CD4-positive, alpha-beta T cell treated with Interleukin-15 for 4 hours (primary cell): Measurements from ENCODE around the gene VWA1.
"Not testable (repeated sequence)": the region's sequence is repeated elsewhere in the genome, so short reads cannot be mapped to it uniquely, and the experiment has no call there.

ENCODE experiments used
- DNase-seq: peaks from one replicate; pipeline ENCODE4 v3.0.0-alpha.2; 2020; ENCODE audit warnings: low spot score

Gene VWA1

DNA sequence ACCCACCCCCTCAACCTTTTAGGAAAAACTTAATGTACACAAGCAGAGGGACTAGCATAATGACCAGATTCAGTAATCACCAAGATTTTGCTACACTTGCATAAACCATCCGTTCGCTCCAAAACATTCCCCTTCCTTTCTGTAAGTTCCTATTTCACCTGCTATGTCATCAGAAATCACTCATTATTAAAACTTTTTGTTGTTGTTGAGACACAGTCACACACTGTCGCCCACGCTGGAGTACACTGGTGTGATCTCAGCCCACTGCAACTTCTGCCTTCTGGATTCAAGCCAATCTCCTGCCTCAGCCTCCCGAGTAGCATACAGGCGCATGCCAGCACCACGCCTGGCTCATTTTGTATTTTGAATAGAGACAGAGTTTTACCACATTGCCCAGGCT, 31.8 kb upstream of the VWA1 start:
- DNase-seq, result no peak

DNA sequence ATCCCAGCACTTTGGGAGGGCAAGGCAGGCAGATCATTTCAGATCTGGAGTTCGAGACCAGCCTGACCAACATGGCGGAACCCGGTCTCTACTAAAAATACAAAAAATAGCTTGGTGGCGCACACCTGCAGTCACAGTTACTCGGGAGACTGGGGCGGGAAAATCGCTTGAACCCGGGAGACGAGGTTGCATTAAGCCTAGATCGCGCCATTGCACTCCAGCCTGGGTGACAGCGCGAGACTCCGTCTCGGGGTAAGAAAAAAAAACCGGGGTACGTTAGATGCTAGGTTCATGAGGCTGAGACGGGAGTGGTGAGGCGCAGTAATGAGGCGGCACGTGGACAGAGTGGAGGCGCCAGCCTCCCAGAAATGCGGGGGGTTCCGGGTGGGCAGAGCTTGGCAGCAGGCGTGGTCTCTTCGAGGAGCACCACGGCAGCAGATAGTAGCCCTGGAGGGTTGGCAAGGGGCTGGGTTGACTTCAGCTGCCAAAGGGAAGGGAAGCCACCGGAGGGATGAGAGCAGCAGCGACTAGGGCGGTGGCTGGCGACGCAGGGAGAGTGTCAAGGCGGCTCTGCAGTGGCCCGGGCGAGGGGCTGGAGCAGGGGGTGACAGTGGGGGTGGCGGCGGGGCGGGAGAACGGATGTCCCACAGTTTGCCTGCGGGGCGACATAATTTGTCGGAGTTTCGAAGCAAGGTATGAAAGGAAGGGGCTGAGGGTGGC, 29.2 kb upstream of the VWA1 start:
- DNase-seq, result no peak

DNA sequence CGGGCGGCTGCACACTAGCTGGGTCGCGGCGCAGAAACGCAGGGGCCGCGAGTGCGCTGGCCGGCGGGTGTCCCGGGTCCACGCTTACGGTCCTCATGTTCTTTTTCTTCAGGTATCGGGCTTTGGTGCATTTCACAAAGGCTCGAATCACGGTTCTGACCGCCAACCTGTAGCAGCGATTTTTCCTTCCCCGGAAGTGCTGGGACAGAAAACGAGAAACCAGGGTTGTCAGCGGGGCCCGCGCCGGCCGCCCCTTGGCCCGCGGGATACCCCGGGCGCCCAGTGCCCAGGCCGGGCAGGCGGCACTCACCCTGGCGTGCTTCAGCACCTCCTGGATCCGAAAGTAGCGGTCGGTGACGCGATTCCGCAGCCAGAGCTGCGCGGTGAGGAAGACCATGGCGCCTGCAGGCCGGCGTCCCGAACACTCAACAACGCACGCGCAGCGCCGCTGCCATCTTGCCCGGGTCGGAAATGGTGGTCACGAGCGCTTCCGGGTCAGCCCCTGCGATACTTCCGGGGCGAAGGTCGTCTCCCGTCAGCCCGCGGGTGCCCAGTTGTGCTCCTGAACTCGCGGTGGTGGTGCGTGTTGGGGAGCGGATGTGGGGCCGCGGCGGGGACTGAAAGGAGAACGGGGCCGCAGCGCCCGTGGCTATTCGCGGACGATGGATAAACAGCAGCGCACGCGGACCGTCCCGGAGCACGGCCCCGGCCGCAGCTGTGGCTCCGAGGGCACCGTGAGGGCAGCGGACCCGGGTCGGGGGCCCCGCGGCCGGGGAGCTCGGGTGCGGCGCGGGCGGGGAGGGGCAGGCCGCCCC, 28.5 kb upstream of the VWA1 start, which contains the start of gene MRPL20:
Gene MRPL20 (minus strand): TSS at position 473 of the 815 bp plus-strand sequence. CDS start 76 bp downstream, at position 397.
- DNase-seq, result peak; percentile 94

DNA sequence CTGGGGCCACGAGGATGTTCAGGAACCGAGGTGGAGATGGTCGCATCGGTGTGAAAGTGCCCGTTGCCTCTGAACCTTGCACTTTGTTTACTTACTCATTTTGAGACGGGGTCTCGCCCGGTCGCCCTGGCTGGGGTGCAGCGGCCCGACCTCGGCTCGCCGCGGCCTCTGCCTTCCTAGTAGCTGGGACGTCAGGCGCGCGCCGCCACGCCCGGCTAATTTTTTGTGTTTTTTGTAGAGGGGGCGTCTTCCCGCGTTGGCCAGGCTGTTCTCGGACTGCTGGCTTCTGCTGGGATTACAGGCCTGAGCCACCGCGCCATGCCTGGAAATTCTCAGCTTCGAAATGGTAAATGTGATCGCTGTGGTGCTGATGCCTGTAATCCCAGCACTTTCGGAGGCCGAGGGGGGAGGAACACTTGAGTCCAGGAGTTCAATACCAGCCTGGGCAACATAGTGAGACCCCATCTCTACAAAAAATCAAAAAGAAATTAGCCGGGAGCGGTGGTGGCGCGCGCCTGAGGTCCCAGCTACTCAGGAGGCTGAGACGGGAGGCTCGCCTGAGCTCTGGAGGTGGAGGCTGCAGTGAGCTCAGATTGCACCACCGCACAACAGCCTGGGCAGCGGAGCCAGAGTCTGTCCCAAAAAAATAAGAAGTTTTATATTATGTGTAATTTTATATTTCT, 27.7 kb upstream of the VWA1 start:
- no peak for DNase-seq

GRCh38 chr1:1410238-1410637, 25.3 kb upstream of the VWA1 start:
- not testable (repeated sequence) for DNase-seq

DNA sequence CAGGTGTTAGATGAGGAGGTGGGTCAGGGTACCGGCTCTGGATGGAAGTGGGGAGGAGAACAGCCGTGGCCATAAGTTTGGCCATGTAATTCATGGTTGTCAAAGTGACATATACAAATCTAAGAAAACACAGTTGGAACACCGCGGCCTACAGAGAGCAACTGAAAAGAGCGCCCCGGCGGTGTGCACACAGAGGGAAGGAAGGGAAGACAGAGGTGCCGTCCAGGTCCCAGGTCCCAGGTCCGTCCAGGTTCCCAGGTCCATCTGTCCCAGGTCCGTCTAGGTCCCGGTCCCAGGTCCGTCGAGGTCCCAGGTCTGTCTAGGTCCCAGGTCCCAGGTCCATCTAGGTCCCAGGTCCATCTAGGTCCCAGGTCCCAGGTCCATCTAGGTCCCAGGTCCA, 23.9 kb upstream of the VWA1 start:
- no peak for DNase-seq

DNA sequence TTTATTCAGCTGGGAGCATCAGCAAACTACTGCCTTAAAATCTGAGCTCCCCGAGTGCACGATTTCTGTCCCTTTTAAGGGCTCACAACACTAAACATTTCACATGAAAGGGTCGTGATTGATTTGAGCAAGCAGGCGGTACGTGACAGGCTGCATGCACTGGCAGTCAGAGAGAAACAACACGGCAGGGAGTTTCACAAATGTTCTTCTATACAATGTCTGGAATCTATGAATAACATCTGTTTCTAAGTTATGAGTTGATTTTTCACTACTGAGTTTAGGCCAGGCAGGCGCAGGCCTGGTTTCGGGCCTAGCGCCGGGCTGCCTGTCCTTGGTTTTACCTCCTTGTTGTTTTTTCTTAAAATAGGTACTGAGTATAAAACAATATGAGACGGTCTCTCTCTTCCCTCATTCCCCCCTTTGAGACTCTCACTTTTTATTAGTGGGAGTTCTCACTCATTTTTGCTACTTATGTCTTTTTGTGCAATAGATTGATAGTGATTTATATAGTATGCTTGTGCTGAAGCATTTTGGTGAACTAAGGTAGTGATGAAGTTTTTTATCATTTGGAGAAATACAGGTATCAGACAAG, 23.1 kb upstream of the VWA1 start:
- DNase-seq, result not testable (repeated sequence)

- DNase-seq, result no peak
Observed at GRCh38 chr1:1415751-1416150, 19.7 kb upstream of the VWA1 start.

- not testable (repeated sequence) for DNase-seq
Observed at GRCh38 chr1:1417396-1417795, 18.1 kb upstream of the VWA1 start.

- DNase-seq, result not testable (repeated sequence)
Observed at GRCh38 chr1:1417825-1418463, 17.5 kb upstream of the VWA1 start.

DNA sequence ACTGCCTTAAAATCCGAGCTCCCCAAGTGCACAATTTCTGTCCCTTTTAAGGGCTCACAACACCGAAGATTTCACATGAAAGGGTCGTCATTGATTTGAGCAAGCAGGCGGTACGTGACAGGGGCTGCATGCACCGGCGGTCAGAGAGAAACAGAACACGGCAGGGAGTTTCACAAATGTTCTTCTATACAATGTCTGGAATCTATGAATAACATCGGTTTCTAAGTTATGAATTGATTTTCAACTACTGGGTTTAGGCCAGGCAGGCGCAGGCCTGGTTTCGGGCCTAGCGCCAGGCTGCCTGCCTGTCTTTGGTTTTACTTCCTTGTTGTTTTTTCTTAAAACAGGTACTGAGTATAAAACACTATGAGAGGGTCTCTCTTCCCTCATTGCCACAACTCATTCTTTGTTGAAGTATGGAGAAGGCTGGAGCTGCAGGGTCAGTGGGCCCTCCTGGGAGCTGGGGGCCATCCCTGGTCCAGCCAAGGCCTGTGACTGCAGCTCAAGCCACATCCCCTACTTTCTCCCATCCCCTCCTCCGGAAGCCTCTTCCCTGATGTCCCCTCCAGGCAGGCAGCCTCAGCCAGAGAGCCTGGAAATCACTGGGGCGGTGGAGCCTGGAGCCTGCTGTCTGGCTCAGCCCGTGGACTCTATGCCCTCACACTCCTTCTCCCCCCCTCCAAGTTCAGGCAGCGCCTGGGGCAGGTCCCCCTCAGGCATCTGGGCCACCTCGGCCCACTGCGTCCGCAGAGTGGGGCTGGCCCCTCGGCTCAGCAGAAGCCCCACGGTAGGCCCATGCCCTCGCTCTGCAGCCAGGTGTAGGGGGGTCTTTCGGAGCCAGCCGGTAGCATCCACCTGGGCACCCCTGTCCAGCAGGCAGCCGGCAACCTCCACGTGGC, 16.8 kb upstream of the VWA1 start:
- no peak for DNase-seq

DNA sequence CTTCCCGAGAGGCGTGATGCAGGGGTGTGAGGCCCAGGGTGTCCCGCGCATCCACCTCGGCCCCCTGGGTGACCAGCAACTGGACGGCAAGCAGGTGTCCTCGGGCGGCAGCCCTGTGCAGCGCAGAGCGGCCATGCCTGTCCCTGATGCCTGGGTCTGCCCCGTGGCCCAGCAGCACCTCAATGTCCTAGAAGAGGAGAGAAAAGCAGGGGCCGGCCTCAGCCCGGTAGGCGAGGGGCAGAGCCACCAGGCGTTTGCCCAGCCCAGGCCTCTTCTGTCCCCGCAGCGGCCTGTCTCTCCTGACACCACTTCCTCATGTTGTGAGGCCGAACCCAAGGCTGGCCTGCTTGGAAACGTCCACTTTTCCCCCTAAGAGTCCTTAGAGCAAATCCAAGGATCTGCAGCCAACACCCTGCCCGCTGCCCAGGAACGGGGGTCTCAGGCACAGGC, 16.1 kb upstream of the VWA1 start:
- DNase-seq, result no peak

DNA sequence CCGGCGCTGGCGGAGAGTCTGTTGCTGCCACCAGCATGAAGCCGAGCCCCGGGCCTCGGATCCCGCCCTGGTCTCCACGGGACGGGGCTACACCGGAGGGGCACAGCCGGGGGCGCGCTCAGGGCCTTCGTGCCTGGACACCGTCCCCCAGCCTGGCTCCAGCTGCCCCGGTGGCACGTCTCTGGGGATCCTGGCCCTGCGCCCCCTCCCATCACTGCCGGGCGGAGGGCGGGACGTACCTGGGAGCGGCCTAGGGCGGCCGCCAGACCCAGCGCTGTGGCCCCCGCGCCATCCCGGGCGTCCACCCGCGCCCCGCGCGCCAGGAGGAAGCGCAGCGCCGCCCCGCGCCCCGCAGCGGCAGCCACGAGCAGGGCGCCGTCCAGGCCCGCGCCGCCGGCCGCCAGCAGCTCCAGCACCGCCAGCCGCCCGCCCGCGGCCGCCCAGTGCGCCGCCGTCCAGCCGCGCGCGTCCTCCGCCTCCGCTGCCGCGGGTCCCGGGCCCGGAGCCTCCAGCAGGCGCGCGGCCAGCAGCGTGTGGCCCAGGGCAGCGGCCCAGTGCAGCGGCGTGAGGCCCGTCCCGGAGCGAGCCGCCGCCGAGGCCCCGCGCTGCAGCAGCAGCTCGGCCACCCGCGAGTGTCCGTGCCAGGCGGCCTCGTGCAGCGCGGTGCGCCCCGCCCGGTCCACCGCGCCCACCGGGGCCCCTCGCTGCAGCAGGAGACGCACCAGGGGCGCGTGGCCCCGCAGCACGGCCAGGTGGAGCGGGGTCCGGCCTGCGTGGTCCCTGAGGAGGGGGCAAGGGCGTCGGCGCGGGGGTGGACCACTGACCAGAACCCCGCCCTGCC, 15.5 kb upstream of the VWA1 start:
- no peak for DNase-seq

DNA sequence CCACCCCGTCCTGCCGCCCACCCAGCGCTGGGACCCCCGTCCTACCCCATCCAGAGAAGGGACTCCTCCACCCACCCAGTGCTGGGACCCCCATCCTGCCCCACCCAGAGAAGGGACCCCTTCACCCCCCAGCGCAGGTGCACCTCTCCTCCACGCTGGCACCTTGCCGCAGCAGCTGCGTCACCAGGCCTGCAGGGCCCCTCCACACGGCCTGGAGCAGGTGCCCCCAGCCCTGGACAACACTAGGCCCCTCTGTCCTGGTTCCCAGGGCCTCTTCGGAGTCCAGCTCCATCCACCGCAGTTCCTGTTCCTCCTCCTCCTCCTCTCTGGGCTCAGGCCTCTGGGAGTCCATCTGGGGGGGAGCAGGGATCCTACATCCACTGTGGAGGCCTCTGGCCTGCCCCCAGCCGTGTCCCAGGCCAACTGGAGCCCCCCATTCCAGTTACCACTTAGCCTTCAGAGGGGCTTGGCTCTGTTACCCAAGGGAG, 14.8 kb upstream of the VWA1 start:
- no peak for DNase-seq

- DNase-seq, result no peak
Observed at GRCh38 chr1:1421147-1421906, 14.2 kb upstream of the VWA1 start, which contains the start of gene ANKRD65. TSS of gene ANKRD65 (minus strand) at chr1:1421276. CDS start at chr1:1421005, 271 bp downstream.

- no peak for DNase-seq
Observed at GRCh38 chr1:1421907-1422464, 13.5 kb upstream of the VWA1 start.

DNA sequence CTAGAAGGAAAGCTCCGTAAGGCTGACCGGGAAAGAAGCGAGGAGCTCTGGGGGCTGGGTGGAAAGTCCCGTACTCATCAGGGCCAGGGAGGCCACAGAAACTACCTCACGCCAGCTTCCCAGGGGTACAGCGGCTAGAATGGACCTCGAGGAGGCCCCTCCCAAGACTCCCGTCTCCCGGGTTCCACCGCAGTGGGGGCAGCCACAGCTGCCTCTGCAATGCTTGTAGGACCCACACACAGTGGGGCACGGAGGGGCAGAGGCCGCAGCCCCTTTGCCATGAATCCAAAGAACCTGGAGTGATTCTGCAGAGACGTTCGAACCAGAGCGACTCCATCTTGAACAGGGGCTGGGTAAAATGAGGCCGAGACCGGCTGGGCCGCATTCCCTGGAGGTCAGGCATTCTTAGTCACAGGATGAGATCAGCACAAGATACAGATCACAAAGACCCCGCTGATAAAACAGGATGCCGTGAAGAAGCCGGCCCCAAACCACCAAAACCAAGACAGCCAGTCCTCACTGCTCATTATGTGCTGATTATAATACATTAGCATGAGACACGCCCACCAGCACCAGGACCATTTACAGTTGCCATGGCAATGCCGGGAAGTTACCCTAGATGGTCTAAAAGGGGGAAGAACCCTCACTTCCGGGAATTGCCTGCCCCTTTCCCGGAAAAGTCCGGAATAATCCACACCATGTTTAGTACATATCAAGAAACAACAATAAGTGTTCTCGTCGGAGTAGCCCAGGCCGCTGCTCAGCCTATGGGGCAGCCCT, 12.8 kb upstream of the VWA1 start:
- no peak for DNase-seq

DNA sequence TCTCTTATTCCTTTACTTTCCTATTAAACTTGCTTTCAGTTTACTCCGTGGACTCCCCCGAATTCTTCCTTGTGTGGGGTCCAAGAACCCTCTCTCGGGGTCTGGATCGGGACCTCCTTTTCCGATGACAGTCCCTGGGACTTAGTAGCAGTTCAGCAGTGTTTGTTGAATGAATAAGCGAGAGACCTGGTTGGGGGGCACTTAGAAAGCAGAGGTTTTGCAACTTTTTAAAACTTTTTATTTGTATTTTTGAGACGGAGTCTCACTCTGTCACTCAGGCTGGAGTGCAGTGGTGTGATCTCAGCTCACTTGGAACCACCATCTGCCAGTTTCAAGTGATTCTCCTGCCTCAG, 12.3 kb upstream of the VWA1 start:
- no peak for DNase-seq
